HUES64 (cell line): ENCODE measurements around the gene APOBEC2.

Source experiments
- H3K27ac ChIP-seq: 2 replicates; pipeline ENCODE4 v1.7.0; 2013; ENCODE audit warnings: low read depth, low read length, inconsistent platforms
- H3K27me3 ChIP-seq: 2 replicates; pipeline ENCODE4 v1.6.1; 2013; ENCODE audit warnings: mild to moderate bottlenecking, low read length; ENCODE audit not compliant: insufficient read depth
- H3K36me3 ChIP-seq: 2 replicates; pipeline ENCODE4 v1.6.1; 2013; ENCODE audit warnings: mild to moderate bottlenecking, low read length; ENCODE audit not compliant: insufficient read depth
- H3K4me1 ChIP-seq: 2 replicates; pipeline ENCODE4 v1.6.1; 2013; ENCODE audit warnings: mild to moderate bottlenecking, low read length, moderate library complexity; ENCODE audit not compliant: insufficient read depth
- H3K4me3 ChIP-seq: 2 replicates; pipeline ENCODE4 v1.5.1; 2013; ENCODE audit warnings: mild to moderate bottlenecking, low read length, moderate library complexity
- H3K9ac ChIP-seq: 2 replicates; pipeline ENCODE4 v1.6.1; 2013; ENCODE audit warnings: mild to moderate bottlenecking, low read depth, low read length
- H3K9me3 ChIP-seq: 2 replicates; pipeline ENCODE4 v1.6.1; 2013; ENCODE audit warnings: low read depth, low read length; ENCODE audit not compliant: insufficient read depth
- WGBS: fragments of 150-250, 120-280 bp; methylation state at CpG from one replicate; pipeline ENCODE4 v1.1.7; 2013; ENCODE audit warnings: missing lambda C conversion rate; 5-methylcytosine and 5-hydroxymethylcytosine counted together

The APOBEC2 gene

GRCh38 chr6:41074692-41075436 is 21.9 kb downstream of the APOBEC2 start:
- no peaks in the 10 kb centered on the region for H3K27me3 ChIP-seq
- H3K9me3 ChIP-seq = no peaks in the 10 kb centered on the region
- H3K4me1 ChIP-seq = peaks cover 32% of the 10 kb centered on the region; the same call in 1 of the 2 replicates
- H3K9ac ChIP-seq = no peak overlapping the region; the same call in 1 of the 2 replicates
- peaks cover 32% of the 10 kb centered on the region for H3K36me3 ChIP-seq
- H3K4me3 ChIP-seq = peak overlapping the region; percentile 82
- 72% methylated on average over 11 of the region's 11 CpGs for WGBS
- H3K27ac ChIP-seq = no peak overlapping the region; the same call in 1 of the 2 replicates

DNA sequence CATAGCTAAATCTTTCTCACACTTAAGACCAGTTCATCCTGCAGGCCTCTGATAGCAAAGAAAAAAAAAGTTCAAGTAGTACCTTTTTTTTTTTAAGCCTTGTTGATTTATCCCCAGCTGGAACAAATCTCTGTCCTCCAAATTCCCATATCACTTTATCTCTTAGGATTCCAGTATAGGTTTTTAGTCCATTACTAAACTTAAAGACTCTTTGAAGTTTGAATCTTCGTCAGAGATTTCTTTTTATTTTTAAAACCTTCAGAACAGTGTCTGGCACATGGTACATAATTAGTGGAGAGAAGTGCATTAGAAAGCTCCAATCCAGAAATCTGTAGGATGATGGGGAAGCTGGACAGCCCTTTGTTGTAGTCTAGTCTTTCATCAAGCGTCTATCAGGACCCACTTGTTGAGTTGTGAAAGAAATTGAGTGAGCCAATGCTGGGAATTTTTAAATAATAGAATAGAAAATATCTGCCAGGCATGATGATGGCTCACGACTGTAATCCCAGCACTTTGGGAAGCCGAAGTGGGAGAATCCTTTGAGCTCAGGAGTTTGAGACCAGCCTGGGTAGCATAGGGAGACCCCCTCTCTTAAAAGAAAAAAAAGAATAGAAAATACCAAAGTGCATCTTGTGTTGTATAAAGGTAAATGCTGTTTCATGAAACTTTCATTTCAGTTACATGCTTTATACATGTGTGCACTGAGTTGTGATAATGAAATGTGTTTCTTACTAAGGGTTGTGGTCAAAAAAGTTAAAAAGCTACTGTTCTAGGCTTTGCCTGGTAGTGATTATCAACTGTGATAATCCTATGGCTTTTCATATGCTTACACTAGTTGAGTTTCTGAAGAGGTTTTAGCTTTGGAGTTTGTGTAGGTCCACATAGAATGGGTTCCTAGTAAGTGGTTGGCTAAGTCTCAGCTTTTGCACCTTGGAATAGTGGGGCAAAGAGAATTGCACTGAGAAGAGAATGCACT is 22.9 kb downstream of the APOBEC2 start:
- Histone ChIP-seq H3K4me3 (peak overlapping the region; percentile 82; the same call in 1 of the 2 replicates), H3K4me1 (peaks cover 26% of the 10 kb centered on the region; the same call in 1 of the 2 replicates), H3K9ac (no peak overlapping the region), H3K9me3 (no peaks in the 10 kb centered on the region), H3K27ac (no peak overlapping the region), H3K36me3 (peaks cover 35% of the 10 kb centered on the region), H3K27me3 (no peaks in the 10 kb centered on the region)
- WGBS = 91% methylated on average over 3 of the region's 4 CpGs

DNA sequence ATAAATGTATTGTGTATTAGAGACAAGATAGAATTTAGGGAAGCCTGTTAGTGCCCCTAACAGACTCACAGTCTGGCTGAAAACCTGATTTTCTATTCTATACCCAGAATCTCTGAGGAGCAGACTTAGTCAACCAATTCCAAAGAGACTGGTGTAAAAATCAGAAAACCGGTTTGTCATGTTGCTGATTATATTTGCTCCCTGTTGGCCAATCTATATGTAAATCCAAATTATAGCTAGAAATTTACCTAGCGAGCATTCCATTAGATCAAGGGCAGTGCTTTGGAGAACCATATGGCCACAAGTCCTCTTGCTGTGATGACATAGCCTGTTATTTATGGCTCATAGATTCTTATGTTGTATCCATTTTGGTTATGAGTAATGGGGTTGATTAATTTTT is 24.5 kb downstream of the APOBEC2 start:
- Histone ChIP-seq H3K27me3 (no peaks in the 10 kb centered on the region), H3K9me3 (no peaks in the 10 kb centered on the region), H3K4me3 (no peak overlapping the region), H3K27ac (no peak overlapping the region), H3K4me1 (peaks cover 22% of the 10 kb centered on the region; the same call in 1 of the 2 replicates), H3K36me3 (peaks cover 49% of the 10 kb centered on the region), H3K9ac (no peak overlapping the region)
- 95% methylated on average over 2 of the region's 2 CpGs for WGBS

GRCh38 chr6:41078101-41078500 is 25.1 kb downstream of the APOBEC2 start:
- Histone ChIP-seq H3K36me3 (peaks cover 55% of the 10 kb centered on the region), H3K4me1 (peaks cover 22% of the 10 kb centered on the region; the same call in 1 of the 2 replicates), H3K9ac (no peak overlapping the region), H3K27me3 (no peaks in the 10 kb centered on the region), H3K27ac (no peak overlapping the region), H3K4me3 (no peak overlapping the region), H3K9me3 (no peaks in the 10 kb centered on the region)
- WGBS = 92% methylated on average over 2 of the region's 3 CpGs

GRCh38 chr6:41079080-41079479 is 26.1 kb downstream of the APOBEC2 start:
- Histone ChIP-seq H3K36me3 (peaks cover 65% of the 10 kb centered on the region), H3K27me3 (no peaks in the 10 kb centered on the region), H3K4me1 (peaks cover 22% of the 10 kb centered on the region; the same call in 1 of the 2 replicates), H3K4me3 (no peak overlapping the region), H3K27ac (no peak overlapping the region), H3K9me3 (no peaks in the 10 kb centered on the region), H3K9ac (no peak overlapping the region)
- 98% methylated on average over 1 of the region's 1 CpG for WGBS

DNA sequence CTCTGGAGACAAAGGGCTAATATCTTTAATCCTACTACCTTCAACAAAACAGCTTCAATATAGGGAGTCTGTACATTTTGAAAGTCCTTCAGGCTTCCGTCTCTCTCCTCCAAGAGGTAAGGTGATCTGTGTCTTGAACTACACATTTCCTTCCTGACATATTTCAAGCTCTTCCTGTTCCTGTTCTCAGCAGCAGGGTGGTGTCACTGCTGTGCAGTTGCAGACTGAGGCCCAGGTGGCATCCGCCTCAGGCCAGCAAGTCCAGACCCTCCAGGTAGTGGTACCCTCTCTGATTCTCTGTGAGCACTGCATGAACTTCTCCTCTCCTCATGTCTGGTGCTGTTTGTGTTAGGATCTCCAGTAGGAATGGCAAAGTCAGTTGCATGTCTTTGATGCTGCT is 27.6 kb downstream of the APOBEC2 start:
- no peak overlapping the region for H3K9ac ChIP-seq
- no peaks in the 10 kb centered on the region for H3K9me3 ChIP-seq
- H3K27me3 ChIP-seq = no peaks in the 10 kb centered on the region
- no peak overlapping the region for H3K4me3 ChIP-seq
- H3K27ac ChIP-seq = no peak overlapping the region
- H3K4me1 ChIP-seq = peaks cover 10% of the 10 kb centered on the region; the same call in 1 of the 2 replicates
- 94% methylated on average over 2 of the region's 2 CpGs for WGBS
- peaks cover 80% of the 10 kb centered on the region for H3K36me3 ChIP-seq

DNA sequence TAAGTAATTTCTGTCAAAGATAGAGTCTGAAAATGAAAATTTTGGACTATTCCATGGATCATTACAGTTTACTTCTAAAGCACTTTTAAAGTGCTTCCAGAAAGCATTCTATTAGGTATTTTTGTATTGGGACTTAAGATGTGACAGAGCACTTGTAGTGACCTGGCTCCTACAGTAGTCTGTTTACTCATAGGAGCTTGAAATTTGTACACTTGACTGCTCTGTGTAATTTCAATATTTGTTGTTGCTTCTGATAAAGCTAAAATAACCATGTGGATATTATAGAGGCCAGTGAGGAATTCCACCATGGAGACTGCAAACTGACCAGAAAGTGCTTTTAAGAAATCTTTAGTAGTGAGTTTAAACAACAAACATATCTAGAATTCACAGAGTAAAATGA is 30.1 kb downstream of the APOBEC2 start:
- Histone ChIP-seq H3K4me1 (no peaks in the 10 kb centered on the region), H3K36me3 (peaks cover 98% of the 10 kb centered on the region), H3K4me3 (no peak overlapping the region), H3K9ac (no peak overlapping the region), H3K9me3 (no peaks in the 10 kb centered on the region), H3K27ac (no peak overlapping the region), H3K27me3 (no peaks in the 10 kb centered on the region)

GRCh38 chr6:41085182-41085581 is 32.2 kb downstream of the APOBEC2 start:
- Histone ChIP-seq H3K36me3 (peaks cover 95% of the 10 kb centered on the region), H3K4me3 (no peak overlapping the region), H3K27ac (no peak overlapping the region), H3K9me3 (no peaks in the 10 kb centered on the region), H3K9ac (no peak overlapping the region), H3K4me1 (no peaks in the 10 kb centered on the region), H3K27me3 (no peaks in the 10 kb centered on the region)

GRCh38 chr6:41088451-41088850 is 35.4 kb downstream of the APOBEC2 start:
- Histone ChIP-seq H3K4me1 (no peaks in the 10 kb centered on the region), H3K9me3 (no peaks in the 10 kb centered on the region), H3K9ac (no peak overlapping the region), H3K4me3 (no peak overlapping the region), H3K36me3 (peaks cover 96% of the 10 kb centered on the region), H3K27me3 (no peaks in the 10 kb centered on the region), H3K27ac (no peak overlapping the region)
- WGBS = 93% methylated on average over 4 of the region's 4 CpGs

GRCh38 chr6:41090841-41091761 is 38.1 kb downstream of the APOBEC2 start:
- Histone ChIP-seq H3K27ac (no peak overlapping the region), H3K9ac (no peak overlapping the region), H3K9me3 (no peaks in the 10 kb centered on the region), H3K27me3 (no peaks in the 10 kb centered on the region), H3K36me3 (peaks cover 96% of the 10 kb centered on the region), H3K4me1 (no peaks in the 10 kb centered on the region), H3K4me3 (no peak overlapping the region)
- WGBS = 30% methylated on average over 1 of the region's 1 CpG
